GM23338 (cell line): ENCODE data around the gene APOLD1. TPM values are rescaled to one million over a fixed set of nuclear protein-coding genes. Genes with fewer than 3 reads are reported as not detected.

Experiments
- ATAC-seq: fragments of 200-7000 bp; cut with Tn5 transposase; 3 replicates; pipeline ENCODE4 v1.9.1; 2020
- DNase-seq: peaks from one replicate; pipeline ENCODE4 v3.0.0-alpha.2; 2015; ENCODE audit warnings: low spot score
- H2AFZ ChIP-seq: fragments of 200-600 bp; sonication (generic); 2 replicates; pipeline ENCODE4 v1.8.0; 2016; ENCODE audit warnings: antibody characterized with exemption, mild to moderate bottlenecking, moderate library complexity
- H3F3A ChIP-seq: fragments of 200-600 bp; sonication (generic); replicated peaks from 2 replicates; pipeline ENCODE4 v1.8.0; 2017; ENCODE audit warnings: antibody characterized with exemption, mixed run types, low read depth
- H3K27ac ChIP-seq: fragments of 200-600 bp; sonication (generic); 2 replicates; pipeline ENCODE4 v1.6.1; 2016; ENCODE audit warnings: low read depth
- H3K27me3 ChIP-seq: fragments of 200-600 bp; sonication (generic); 2 replicates; pipeline ENCODE4 v1.8.0; 2016; ENCODE audit warnings: mild to moderate bottlenecking, mixed run types, moderate library complexity; ENCODE audit not compliant: insufficient read depth
- H3K36me3 ChIP-seq: fragments of 200-600 bp; sonication (generic); 2 replicates; pipeline ENCODE4 v1.8.0; 2016; ENCODE audit warnings: mild to moderate bottlenecking; ENCODE audit not compliant: insufficient read depth
- H3K4me1 ChIP-seq: fragments of 200-600 bp; sonication (generic); 2 replicates; pipeline ENCODE4 v1.8.0; 2016; ENCODE audit warnings: mild to moderate bottlenecking, moderate library complexity; ENCODE audit not compliant: insufficient read depth
- H3K4me2 ChIP-seq: fragments of 200-600 bp; sonication (generic); 2 replicates; pipeline ENCODE4 v1.7.1; 2017; ENCODE audit warnings: mixed run types
- H3K4me3 ChIP-seq: fragments of 200-600 bp; sonication (generic); 2 replicates; pipeline ENCODE4 v1.6.1; 2016; ENCODE audit warnings: mixed run types
- H3K79me2 ChIP-seq: fragments of 200-600 bp; sonication (generic); replicated peaks from 2 replicates; pipeline ENCODE4 v1.8.0; 2017; ENCODE audit warnings: mild to moderate bottlenecking; ENCODE audit not compliant: insufficient read depth
- H3K9me2 ChIP-seq: fragments of 200-600 bp; sonication (generic); 2 replicates; pipeline ENCODE4 v1.8.0; 2017; ENCODE audit not compliant: insufficient read depth
- H4K20me1 ChIP-seq: fragments of 200-600 bp; sonication (generic); replicated peaks from 2 replicates; pipeline ENCODE4 v1.8.0; 2017; ENCODE audit warnings: mild to moderate bottlenecking; ENCODE audit not compliant: insufficient read depth
- H3K27ac Mint-ChIP-seq: 2 replicates; pipeline ENCODE4 v1.8.0; 2020; ENCODE audit warnings: inconsistent platforms, mild to moderate bottlenecking, moderate library complexity, mixed read lengths
- H3K27me3 Mint-ChIP-seq: 3 replicates; pipeline ENCODE4 v1.8.0; 2022; ENCODE audit warnings: low read depth, mild to moderate bottlenecking, moderate library complexity, mixed read lengths, inconsistent platforms; ENCODE audit not compliant: insufficient read depth, poor library complexity
- H3K36me3 Mint-ChIP-seq: 3 replicates; pipeline ENCODE4 v1.8.0; 2021; ENCODE audit warnings: low read depth, mild to moderate bottlenecking, inconsistent platforms, moderate library complexity, mixed read lengths
- H3K4me1 Mint-ChIP-seq: 3 replicates; pipeline ENCODE4 v1.8.0; 2020; ENCODE audit warnings: mild to moderate bottlenecking, inconsistent platforms, mixed read lengths
- H3K4me3 Mint-ChIP-seq: 3 replicates; pipeline ENCODE4 v1.8.0; 2021; ENCODE audit warnings: moderate library complexity, mild to moderate bottlenecking, inconsistent platforms, mixed read lengths
- H3K9me3 Mint-ChIP-seq: 3 replicates; pipeline ENCODE4 v1.8.0; 2020; ENCODE audit warnings: moderate library complexity, mild to moderate bottlenecking, inconsistent platforms, mixed read lengths
- CTCF ChIP-seq, 2 experiments: fragments of 200-600 bp in 1 of 2; sonication (generic) in 1 of 2; conservative IDR thresholded peaks; 2 replicates each; pipeline versions ENCODE4 v1.5.1 to v1.6.1; 2016 to 2017; ENCODE audit warnings: antibody characterized with exemption in 2 of 2, low read depth in 2 of 2, mild to moderate bottlenecking in 2 of 2, moderate library complexity in 1 of 2
- EZH2 ChIP-seq: fragments of 200-600 bp; sonication (generic); IDR thresholded peaks from one replicate; pipeline ENCODE4 v1.8.0; 2017; ENCODE audit warnings: antibody characterized with exemption, mild to moderate bottlenecking, low read depth; ENCODE audit not compliant: unreplicated experiment
- JUNB ChIP-seq: IDR thresholded peaks from one replicate; pipeline ENCODE4 v1.6.1; 2016; ENCODE audit warnings: antibody characterized with exemption; ENCODE audit not compliant: unreplicated experiment
- NANOG ChIP-seq: IDR thresholded peaks from 2 replicates; pipeline ENCODE4 v1.6.1; 2016; ENCODE audit warnings: antibody characterized with exemption, borderline replicate concordance
- POLR2AphosphoS5 ChIP-seq: IDR thresholded peaks from 2 replicates; pipeline ENCODE4 v1.6.1; 2016; ENCODE audit warnings: antibody characterized with exemption, low read depth
- ZNF114 ChIP-seq: fragments of 250-450 bp; sonication (Bioruptor Pico); IDR thresholded peaks from 2 replicates; pipeline ENCODE4 v1.5.0; 2020; ENCODE audit warnings: mild to moderate bottlenecking, moderate library complexity
- ZNF462 ChIP-seq: fragments of 250-450 bp; sonication (Bioruptor Pico); IDR thresholded peaks from 2 replicates; pipeline ENCODE4 v1.5.0; 2020; ENCODE audit warnings: mild to moderate bottlenecking, moderate library complexity
- polyA plus RNA-seq: library from polyadenylated mRNA; unstranded; fragments of >200 nt; fragmentation: Nextera tagmentation; extraction: Ambion mirVana; gene quantifications from 2 replicates; pipeline ENCODE4 v1.2.1, GENCODE V29; 2016
- total RNA-seq: library from RNA; depleted of rRNA; stranded (reverse); fragments of >200 nt; shearing (Covaris generic); gene quantifications from 2 replicates; pipeline ENCODE4 v1.2.3, GENCODE V29; 2014

Gene APOLD1
- total and polyA plus RNA-seq, 2 experiments from 2014 or later, result 0.94 to 1.8 TPM

- H3K27me3 ChIP-seq, result no peaks in the 10 kb centered on the region
- H3K36me3 ChIP-seq, result no peaks in the 10 kb centered on the region
- TF ChIP-seq ZNF462 (CRISPR knock-in tag), result no peak
- no peak for TF ChIP-seq JUNB
- 0 out of 2 replicates have a peak overlapping the region, but pooled peaks have one; percentile 43 for H2AFZ ChIP-seq
- H3K4me3 ChIP-seq, result no peak overlapping the region
- ATAC-seq (no peak), DNase-seq (no peak)
- Mint-ChIP-seq H3K4me3 (no peak overlapping the region), H3K4me1 (no peaks in the 10 kb centered on the region), H3K27ac (no peak overlapping the region), H3K27me3 (peaks cover 3% of the 10 kb centered on the region), H3K9me3 (no peaks in the 10 kb centered on the region), H3K36me3 (no peaks in the 10 kb centered on the region)
- H4K20me1 ChIP-seq, result no peaks in the 10 kb centered on the region
- H3K27ac ChIP-seq, result no peak overlapping the region
- no peaks in the 10 kb centered on the region for H3K4me1 ChIP-seq
- no peak overlapping the region for H3K4me2 ChIP-seq
- no peaks in the 10 kb centered on the region for H3K9me2 ChIP-seq
- no peaks in the 10 kb centered on the region for H3F3A ChIP-seq
- H3K79me2 ChIP-seq, result no peaks in the 10 kb centered on the region
Observed at GRCh38 chr12:12755923-12756322, 29.5 kb upstream of the APOLD1 start.

- ATAC-seq, result no peak
- no peak for DNase-seq
- no peaks in the 10 kb centered on the region for H3K27me3 Mint-ChIP-seq
- TF ChIP-seq CTCF (conservative IDR thresholded peaks at IDR 0.05; ENCODE audit: low read depth in 2 of 2) (no peak), JUNB (no peak), NANOG (no peak), ZNF114 (CRISPR knock-in tag) (no peak), EZH2 (no peak), POLR2AphosphoS5 (no peak)
Observed at GRCh38 chr12:12757121-12757520, 28.3 kb upstream of the APOLD1 start.

More at GRCh38 chr12:12757121-12757520, 28.3 kb upstream of the APOLD1 start:
- Histone ChIP-seq H3K27ac (no peak overlapping the region), H2AFZ (no peak overlapping the region), H3F3A (no peaks in the 10 kb centered on the region), H3K36me3 (no peaks in the 10 kb centered on the region), H3K79me2 (no peaks in the 10 kb centered on the region), H3K9me2 (no peaks in the 10 kb centered on the region), H3K4me3 (no peak overlapping the region), H3K4me2 (no peak overlapping the region), H3K27me3 (no peaks in the 10 kb centered on the region), H4K20me1 (no peaks in the 10 kb centered on the region), H3K4me1 (no peaks in the 10 kb centered on the region)
- H3K9me3 Mint-ChIP-seq, result no peaks in the 10 kb centered on the region
- H3K4me3 Mint-ChIP-seq, result no peak overlapping the region
- no peaks in the 10 kb centered on the region for H3K36me3 Mint-ChIP-seq
- H3K27ac Mint-ChIP-seq, result no peak overlapping the region
- H3K4me1 Mint-ChIP-seq, result no peaks in the 10 kb centered on the region
